HepG2 (cell line): ENCODE results near the gene LARP7.

ENCODE experiments used
- ATF5 ChIP-seq: sonication (generic); formaldehyde crosslinking; IDR thresholded peaks from 2 replicates; pipeline ENCODE4 v1.4.0; 2020; ENCODE audit warnings: mild to moderate bottlenecking, low read depth, missing genetic modification reagents
- CC2D1A ChIP-seq: sonication (generic); formaldehyde crosslinking; IDR thresholded peaks from 2 replicates; pipeline ENCODE4 v1.8.1; 2023; ENCODE audit warnings: mild to moderate bottlenecking, missing genetic modification reagents
- CCAR2 ChIP-seq: fragments of 200-400 bp; formaldehyde crosslinking; optimal IDR thresholded peaks from 2 replicates; pipeline ENCODE3; 2018; ENCODE audit warnings: low read depth, mild to moderate bottlenecking, low read length, moderate library complexity
- CTCF ChIP-seq: sonication (generic); formaldehyde crosslinking; IDR thresholded peaks from 2 replicates; pipeline ENCODE4 v1.5.0; 2020; ENCODE audit warnings: mild to moderate bottlenecking, missing genetic modification reagents, moderate library complexity
- EZH2 ChIP-seq: conservative IDR thresholded peaks from 2 replicates; pipeline ENCODE4 v1.6.1; 2012; ENCODE audit warnings: mild to moderate bottlenecking, low read depth, low read length, moderate library complexity
- NR2F6 ChIP-seq, 2 experiments: IDR thresholded peaks; 2 replicates each; pipeline ENCODE4 v1.6.1; 2016; ENCODE audit warnings: antibody characterized with exemption in 1 of 2, mild to moderate bottlenecking in 1 of 2
- POLR2AphosphoS5 ChIP-seq: IDR thresholded peaks from 2 replicates; pipeline ENCODE4 v1.6.1; 2012; ENCODE audit warnings: low read depth, low read length
- RELA ChIP-seq: sonication (generic); formaldehyde crosslinking; IDR thresholded peaks from 2 replicates; pipeline ENCODE4 v1.4.0; 2020; ENCODE audit warnings: missing genetic modification reagents
- RXRA ChIP-seq: sonication (generic); formaldehyde crosslinking; IDR thresholded peaks from 2 replicates; pipeline ENCODE4 v1.5.1; 2020; ENCODE audit warnings: missing genetic modification reagents
- SMARCC2 ChIP-seq: fragments of 450-650 bp; IDR thresholded peaks from 2 replicates; pipeline ENCODE4 v1.6.1; 2017; ENCODE audit warnings: antibody characterized with exemption, mild to moderate bottlenecking
- ZNF274 ChIP-seq: sonication (generic); formaldehyde crosslinking; IDR thresholded peaks from 2 replicates; pipeline ENCODE4 v1.5.1; 2020; ENCODE audit warnings: mild to moderate bottlenecking, missing genetic modification reagents
- ZNF468 ChIP-seq: sonication (generic); formaldehyde crosslinking; IDR thresholded peaks from 2 replicates; pipeline ENCODE4 v1.8.0; 2022; ENCODE audit warnings: mild to moderate bottlenecking, moderate library complexity, missing genetic modification reagents

DNA sequence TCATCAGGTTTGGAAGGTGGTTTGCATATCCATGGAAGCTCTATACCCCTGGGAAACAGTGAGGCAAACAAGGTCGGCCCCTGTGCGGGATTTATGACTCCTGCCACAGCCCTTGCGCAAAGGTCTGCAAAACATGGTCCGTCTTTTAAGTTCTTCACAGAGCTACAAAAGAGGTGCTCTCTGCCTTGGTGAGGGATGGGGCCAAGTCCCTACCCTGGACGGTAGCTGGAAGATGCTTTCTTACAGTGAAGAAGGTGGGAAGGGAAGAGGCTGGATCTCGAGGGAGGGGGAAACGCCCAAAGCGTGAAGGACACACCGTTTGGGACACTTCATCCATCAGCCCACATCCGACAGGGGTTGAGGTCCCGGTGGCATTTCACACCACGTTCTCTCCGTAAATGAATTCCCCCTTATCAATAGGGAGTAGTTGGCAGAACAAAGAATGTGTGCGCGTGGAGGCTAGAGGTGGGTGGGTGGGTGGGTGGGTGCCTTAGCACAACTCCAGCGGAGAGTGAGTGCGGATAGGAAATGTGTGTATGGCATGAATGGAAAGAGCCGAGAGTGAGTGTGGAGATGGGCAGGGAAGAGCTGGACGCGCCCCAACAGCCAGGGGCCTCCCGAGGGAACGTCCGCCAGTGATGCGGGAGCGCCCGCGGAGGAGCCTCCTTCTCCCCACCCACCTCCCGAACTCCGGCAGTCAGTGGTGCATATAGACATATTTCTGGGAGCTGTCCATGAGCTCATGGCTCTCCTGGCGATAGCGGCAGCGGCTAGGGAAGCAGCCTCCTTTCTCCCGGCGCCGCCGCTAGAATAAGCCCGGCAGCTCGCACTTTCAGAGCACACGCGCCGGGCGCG lies 68.3 kb downstream of the LARP7 start:
- TF ChIP-seq ZNF468 (CRISPR knock-in tag) (no peak), ATF5 (CRISPR knock-in tag) (no peak), RELA (CRISPR knock-in tag) (no peak), CTCF (CRISPR knock-in tag) (no peak), SMARCC2 (no peak), RXRA (no peak), EZH2 (no peak), CC2D1A (CRISPR knock-in tag) (no peak), POLR2AphosphoS5 (no peak), NR2F6 (IDR thresholded peaks at IDR 0.05) (no peak), NR2F6 (CRISPR knock-in tag; IDR thresholded peaks at IDR 0.05) (no peak), ZNF274 (CRISPR knock-in tag) (no peak), CCAR2 (no peak)
